Pancreas (tissue), 10 donors: ENCODE measurements around the gene SAMHD1. TPM values are rescaled to one million over a fixed set of nuclear protein-coding genes. Genes with fewer than 3 reads are reported as not detected.

Source experiments
- ATAC-seq, 4 donors: fragments of 200-7000 bp; cut with Tn5 transposase; one replicate each; pipeline versions ENCODE4 v1.8.0 to v1.9.1; 2020; ENCODE audit warnings: mild to moderate bottlenecking in 4 of 4, moderate library complexity in 4 of 4
- DNase-seq, 6 donors: peaks; one replicate each; pipeline ENCODE4 v3.0.0-alpha.2; 2020
- FAIRE-seq: peaks from 2 replicates; lab custom pipeline; 2012; peaks lifted over from hg19 to GRCh38; lab: Jason Lieb, UNC
- H3K27ac ChIP-seq, 4 donors: fragments of 200-600 bp; sonication (generic); 1 replicate in 3 of 4; 2 replicates in 1 of 4; pipeline versions ENCODE4 v1.5.0 to v1.8.0; 2020
- H3K27me3 ChIP-seq, 4 donors: fragments of 200-600 bp; one replicate each; pipeline ENCODE4 v1.8.0; 2021
- H3K36me3 ChIP-seq, 3 donors: fragments of 200-600 bp; sonication (generic) in 1 of 3; one replicate each; pipeline versions ENCODE4 v1.5.0 to v1.8.0; 2020 to 2021
- H3K4me1 ChIP-seq, 3 donors: fragments of 200-600 bp; one replicate each; pipeline ENCODE4 v1.8.0; 2021
- H3K4me3 ChIP-seq, 4 donors: fragments of 200-600 bp; sonication (generic) in 2 of 4; one replicate each; pipeline versions ENCODE4 v1.5.0 to v1.8.0; 2020 to 2021
- H3K9me3 ChIP-seq, 4 donors: fragments of 200-600 bp; one replicate each; pipeline ENCODE4 v1.8.0; 2021
- CTCF ChIP-seq, 4 donors: fragments of 200-600 bp; sonication (generic) in 3 of 4; IDR thresholded peaks; one replicate each; pipeline versions ENCODE4 v1.5.0 to v1.8.0; 2021; ENCODE audit warnings: antibody characterized with exemption in 4 of 4
- WGBS, 2 donors: extraction: QIAGEN DNeasy Blood & Tissue Kit; methylation state at CpG; one replicate each; pipeline ENCODE4 v1.1.7; 2013; 5-methylcytosine and 5-hydroxymethylcytosine counted together
- intact Hi-C, 3 donors: fragments of 100-400 bp; cut with DNase I; formaldehyde crosslinking; loops; one replicate each; pipeline versions ENCODE4 v1.11.1 to v1.14.2; 2022
- polyA plus RNA-seq, 2 donors: library from polyadenylated mRNA; stranded (reverse); fragments of 200-250 nt; gene quantifications; one replicate each; pipeline ENCODE4 v1.2.3, GENCODE V29; 2013
- total RNA-seq, 6 donors: library from RNA; stranded (reverse); fragmentation: NEBNext Ultra II Directional in 4 of 6; extraction: Animal tissue kit (Norgen Biotek cat#: 25700) in 4 of 6; gene quantifications; one replicate each; pipeline versions ENCODE4 v1.2.1 to v1.2.4, GENCODE V29; 2021 to 2023
- donor health status: healthy with polysubstance abuse.
- donor health status: DM: no; HTN: no; CAD: no; lungs with moderate emphysema.
- donor health status: DM: no; HTN: no; CAD: no.
- donor health status: control.
- donor health status: control.
- donor health status: Bipolar disorder and iron deficiency.
- donor health status: DM: yes; HTN: yes; CAD: no.
- donor health status: DM: no; HTN: no; CAD: no.
- donor health status: DM: no; HTN: no; CAD: no.
- donor health status: DM: yes; HTN: yes; CAD: no.

SAMHD1 gene
- total and polyA plus RNA-seq, 8 donors = 23.3 to 90.7 (median 49.0) TPM

DNA sequence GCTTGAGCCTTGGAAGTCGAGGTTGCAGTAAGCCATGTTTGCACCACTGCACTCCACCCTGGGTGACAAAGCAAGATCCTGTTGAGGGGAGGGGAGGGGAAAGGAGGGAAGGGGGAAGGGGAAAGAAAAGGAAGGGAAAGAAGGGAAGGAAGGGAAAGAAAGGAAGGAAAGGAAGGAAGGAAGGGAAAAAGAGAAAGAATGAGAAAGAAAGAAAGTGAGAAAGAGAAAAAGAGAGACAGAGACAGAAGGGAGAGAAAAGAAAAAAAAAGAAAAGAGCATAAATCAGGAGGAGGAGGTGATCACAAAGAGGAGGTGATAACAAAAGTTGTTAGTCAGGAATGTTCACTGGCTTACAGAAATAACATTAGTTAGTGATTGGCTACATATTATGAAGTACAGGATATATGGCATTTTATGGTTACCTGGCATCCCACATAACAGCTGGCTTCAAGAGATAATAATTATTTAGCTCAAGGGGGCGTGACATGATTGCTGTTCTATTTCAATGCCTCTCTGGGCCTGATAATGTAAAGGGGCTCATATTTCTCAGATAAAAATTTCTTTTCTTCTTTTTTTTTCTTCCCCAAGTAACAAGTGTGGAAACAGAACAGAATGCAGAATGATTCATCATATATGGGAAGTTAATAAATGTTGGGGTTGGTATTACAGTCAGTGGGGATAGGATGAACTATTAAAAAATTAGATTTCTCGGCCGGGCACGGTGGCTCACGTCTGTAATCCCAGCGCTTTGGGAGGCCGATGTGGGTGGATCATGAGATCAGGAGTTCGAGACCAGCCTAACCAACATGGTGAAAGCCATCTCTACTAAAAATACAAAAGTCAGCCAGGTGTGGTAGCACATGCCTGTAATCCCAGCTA lies 27.1 kb downstream of the SAMHD1 start:
- intact Hi-C loops = no loop called here
- DNase-seq = no peak
- TF ChIP-seq CTCF (IDR thresholded peaks at IDR 0.05) = no peak
- 84 to 85% methylated on average over 9 of the region's 9 CpGs for WGBS, 2 donors
- H3K9me3 ChIP-seq = no peaks in the 10 kb centered on the region
- H3K4me1 ChIP-seq = no peaks in the 10 kb centered on the region
- H3K4me3 ChIP-seq = no peak overlapping the region
- no peaks in the 10 kb centered on the region for H3K27me3 ChIP-seq
- no peak for FAIRE-seq
- peaks cover 0 to 11% (median 7%) of the 10 kb centered on the region in 3 donors for H3K36me3 ChIP-seq
- no peak for ATAC-seq
- no peak overlapping the region for H3K27ac ChIP-seq

GRCh38 chr20:36920334-36920730 lies 31.2 kb downstream of the SAMHD1 start:
- H3K4me1 ChIP-seq = no peaks in the 10 kb centered on the region
- no peaks in the 10 kb centered on the region for H3K9me3 ChIP-seq
- H3K27ac ChIP-seq = no peak overlapping the region
- FAIRE-seq = no peak
- no peak for TF ChIP-seq CTCF (IDR thresholded peaks at IDR 0.05)
- intact Hi-C loops = no loop called here
- ATAC-seq = no peak
- WGBS, 2 donors = 92 to 95% methylated on average over 8 of the region's 8 CpGs
- DNase-seq = no peak
- peaks cover 0 to 23% (median 0%) of the 10 kb centered on the region in 3 donors for H3K36me3 ChIP-seq
- H3K4me3 ChIP-seq = no peak overlapping the region
- no peaks in the 10 kb centered on the region for H3K27me3 ChIP-seq

DNA sequence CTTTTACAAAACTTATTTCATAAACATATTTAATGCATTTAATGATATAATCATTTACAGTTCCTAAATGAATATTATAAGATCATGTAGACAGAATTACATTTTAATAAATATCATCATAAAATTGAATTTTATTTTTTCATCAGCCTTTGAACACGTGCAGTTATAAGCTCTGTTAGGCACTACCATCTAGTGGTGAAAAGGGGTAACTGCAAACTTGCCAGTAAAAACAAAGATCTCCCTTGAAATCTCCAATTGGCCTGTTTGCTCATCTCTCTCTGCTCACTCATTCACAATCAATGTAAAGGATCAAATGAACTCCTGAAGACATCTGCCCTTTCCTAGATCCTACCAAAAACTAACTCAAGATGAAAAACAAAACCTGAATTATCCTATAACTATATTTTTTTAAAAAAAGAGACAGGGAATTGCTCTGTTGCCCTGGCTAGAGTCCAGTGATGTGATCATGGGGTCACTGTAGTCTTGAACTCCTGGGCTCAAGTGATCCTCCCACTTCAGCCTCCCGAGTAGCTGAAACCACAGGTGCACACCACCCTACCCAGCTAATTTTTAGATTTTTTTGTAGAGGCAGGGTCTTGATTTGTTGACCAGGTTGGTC lies 31.7 kb downstream of the SAMHD1 start:
- H3K4me1 ChIP-seq = no peaks in the 10 kb centered on the region
- intact Hi-C loops = no loop called here
- peaks cover 0 to 26% (median 4%) of the 10 kb centered on the region in 3 donors for H3K36me3 ChIP-seq
- DNase-seq = peak in 1 of 6 donors; percentile 25
- H3K27me3 ChIP-seq = no peaks in the 10 kb centered on the region
- TF ChIP-seq CTCF (IDR thresholded peaks at IDR 0.05) = peak; percentile 69 to 86 (median 80)
- WGBS, 2 donors = 6 to 8% methylated on average over 2 of the region's 2 CpGs
- ATAC-seq = peak in 3 of 4 donors; percentile 81 to 92 (median 86)
- no peak overlapping the region for H3K4me3 ChIP-seq
- H3K27ac ChIP-seq = no peak overlapping the region
- H3K9me3 ChIP-seq = no peaks in the 10 kb centered on the region
- FAIRE-seq = peak; percentile 95

GRCh38 chr20:36917943-36918342 lies 33.6 kb downstream of the SAMHD1 start:
- ATAC-seq = no peak
- intact Hi-C loops = no loop called here
- no peak for FAIRE-seq
- Histone ChIP-seq H3K4me3 (no peak overlapping the region), H3K27ac (no peak overlapping the region), H3K9me3 (no peaks in the 10 kb centered on the region), H3K27me3 (no peaks in the 10 kb centered on the region), H3K4me1 (no peaks in the 10 kb centered on the region), H3K36me3 (peaks cover 4 to 34% (median 5%) of the 10 kb centered on the region in 3 donors)
- TF ChIP-seq CTCF (IDR thresholded peaks at IDR 0.05) = no peak
- DNase-seq = no peak
